ENCODE measurements around the gene ADCYAP1R1. TPM values are rescaled to one million over a fixed set of nuclear protein-coding genes. Genes with fewer than 3 reads are reported as not detected.

The ADCYAP1R1 gene
- polyA plus RNA-seq, 1 donor = 4.4 TPM

GRCh38 chr7:31067491-31067890 is 15.4 kb downstream of the ADCYAP1R1 start:
- WGBS (ENCODE audit: insufficient coverage, low lambda C conversion rate) = no CpG with 5 or more reads among the region's 3 CpGs
- no peaks in the 10 kb centered on the region for H3K9me3 ChIP-seq (ENCODE audit: control insufficient read depth, low read depth, low read length)
- H3K36me3 ChIP-seq (ENCODE audit: control insufficient read depth, insufficient read depth, low read length) = no peaks in the 10 kb centered on the region
- no peak overlapping the region for H3K27ac ChIP-seq (ENCODE audit: low read length)
- H3K27me3 ChIP-seq (ENCODE audit: control insufficient read depth, insufficient read depth, low read length) = peaks cover 4% of the 10 kb centered on the region
- H3K4me3 ChIP-seq (ENCODE audit: low read length) = no peak overlapping the region
- DNase-seq = no peak
- H3K4me1 ChIP-seq (ENCODE audit: control insufficient read depth, insufficient read depth, low read length) = no peaks in the 10 kb centered on the region

- no peak for DNase-seq
These were observed 16.0 kb downstream of the ADCYAP1R1 start for GRCh38 chr7:31068006-31068675.

GRCh38 chr7:31069860-31070555 is 17.9 kb downstream of the ADCYAP1R1 start:
- no peaks in the 10 kb centered on the region for H3K9me3 ChIP-seq (ENCODE audit: control insufficient read depth, low read depth, low read length)
- H3K4me3 ChIP-seq (ENCODE audit: low read length) = no peak overlapping the region
- DNase-seq = no peak
- WGBS (ENCODE audit: insufficient coverage, low lambda C conversion rate) = no CpG with 5 or more reads among the region's 4 CpGs
- no peak overlapping the region for H3K27ac ChIP-seq (ENCODE audit: low read length)
- no peaks in the 10 kb centered on the region for H3K36me3 ChIP-seq (ENCODE audit: control insufficient read depth, insufficient read depth, low read length)
- no peaks in the 10 kb centered on the region for H3K4me1 ChIP-seq (ENCODE audit: control insufficient read depth, insufficient read depth, low read length)
- no peaks in the 10 kb centered on the region for H3K27me3 ChIP-seq (ENCODE audit: control insufficient read depth, insufficient read depth, low read length)

More at GRCh38 chr7:31068006-31068675, 16.0 kb downstream of the ADCYAP1R1 start:
- Histone ChIP-seq H3K9me3 (ENCODE audit: control insufficient read depth, low read depth, low read length) (no peaks in the 10 kb centered on the region), H3K4me3 (ENCODE audit: low read length) (no peak overlapping the region), H3K27me3 (ENCODE audit: control insufficient read depth, insufficient read depth, low read length) (peaks cover 1% of the 10 kb centered on the region), H3K27ac (ENCODE audit: low read length) (no peak overlapping the region), H3K36me3 (ENCODE audit: control insufficient read depth, insufficient read depth, low read length) (no peaks in the 10 kb centered on the region), H3K4me1 (ENCODE audit: control insufficient read depth, insufficient read depth, low read length) (no peaks in the 10 kb centered on the region)
- WGBS (ENCODE audit: insufficient coverage, low lambda C conversion rate) = 90% methylated on average over 2 of the region's 16 CpGs

GRCh38 chr7:31070991-31071644 is 19.0 kb downstream of the ADCYAP1R1 start:
- DNase-seq = no peak
- H3K4me3 ChIP-seq (ENCODE audit: low read length) = no peak overlapping the region
- no peaks in the 10 kb centered on the region for H3K27me3 ChIP-seq (ENCODE audit: control insufficient read depth, insufficient read depth, low read length)
- H3K4me1 ChIP-seq (ENCODE audit: control insufficient read depth, insufficient read depth, low read length) = no peaks in the 10 kb centered on the region
- no peaks in the 10 kb centered on the region for H3K36me3 ChIP-seq (ENCODE audit: control insufficient read depth, insufficient read depth, low read length)
- no peaks in the 10 kb centered on the region for H3K9me3 ChIP-seq (ENCODE audit: control insufficient read depth, low read depth, low read length)
- WGBS (ENCODE audit: insufficient coverage, low lambda C conversion rate) = no CpG with 5 or more reads among the region's 8 CpGs
- H3K27ac ChIP-seq (ENCODE audit: low read length) = no peak overlapping the region

- 0% methylated on average over 1 of the region's 3 CpGs for WGBS (ENCODE audit: insufficient coverage, low lambda C conversion rate)
- no peaks in the 10 kb centered on the region for H3K9me3 ChIP-seq (ENCODE audit: control insufficient read depth, low read depth, low read length)
- no peak for DNase-seq
- H3K4me3 ChIP-seq (ENCODE audit: low read length) = no peak overlapping the region
- no peaks in the 10 kb centered on the region for H3K27me3 ChIP-seq (ENCODE audit: control insufficient read depth, insufficient read depth, low read length)
- H3K36me3 ChIP-seq (ENCODE audit: control insufficient read depth, insufficient read depth, low read length) = no peaks in the 10 kb centered on the region
- H3K4me1 ChIP-seq (ENCODE audit: control insufficient read depth, insufficient read depth, low read length) = no peaks in the 10 kb centered on the region
- no peak overlapping the region for H3K27ac ChIP-seq (ENCODE audit: low read length)
These were observed 19.5 kb downstream of the ADCYAP1R1 start for GRCh38 chr7:31071645-31072029.

- no peaks in the 10 kb centered on the region for H3K9me3 ChIP-seq (ENCODE audit: control insufficient read depth, low read depth, low read length)
- no CpG with 5 or more reads among the region's 5 CpGs for WGBS (ENCODE audit: insufficient coverage, low lambda C conversion rate)
- H3K36me3 ChIP-seq (ENCODE audit: control insufficient read depth, insufficient read depth, low read length) = no peaks in the 10 kb centered on the region
- no peaks in the 10 kb centered on the region for H3K4me1 ChIP-seq (ENCODE audit: control insufficient read depth, insufficient read depth, low read length)
- H3K27me3 ChIP-seq (ENCODE audit: control insufficient read depth, insufficient read depth, low read length) = no peaks in the 10 kb centered on the region
- H3K27ac ChIP-seq (ENCODE audit: low read length) = no peak overlapping the region
- no peak for DNase-seq
- H3K4me3 ChIP-seq (ENCODE audit: low read length) = no peak overlapping the region
These were observed 21.4 kb downstream of the ADCYAP1R1 start for GRCh38 chr7:31073326-31074119.

GRCh38 chr7:31074120-31074383 is 21.9 kb downstream of the ADCYAP1R1 start:
- Histone ChIP-seq H3K36me3 (ENCODE audit: control insufficient read depth, insufficient read depth, low read length) (no peaks in the 10 kb centered on the region), H3K27ac (ENCODE audit: low read length) (no peak overlapping the region), H3K4me3 (ENCODE audit: low read length) (no peak overlapping the region), H3K4me1 (ENCODE audit: control insufficient read depth, insufficient read depth, low read length) (no peaks in the 10 kb centered on the region), H3K9me3 (ENCODE audit: control insufficient read depth, low read depth, low read length) (no peaks in the 10 kb centered on the region), H3K27me3 (ENCODE audit: control insufficient read depth, insufficient read depth, low read length) (peaks cover 1% of the 10 kb centered on the region)
- WGBS (ENCODE audit: insufficient coverage, low lambda C conversion rate) = no CpG with 5 or more reads among the region's 6 CpGs
- no peak for DNase-seq

- no CpG with 5 or more reads among the region's 14 CpGs for WGBS (ENCODE audit: insufficient coverage, low lambda C conversion rate)
- Histone ChIP-seq H3K36me3 (ENCODE audit: control insufficient read depth, insufficient read depth, low read length) (no peaks in the 10 kb centered on the region), H3K9me3 (ENCODE audit: control insufficient read depth, low read depth, low read length) (no peaks in the 10 kb centered on the region), H3K4me1 (ENCODE audit: control insufficient read depth, insufficient read depth, low read length) (no peaks in the 10 kb centered on the region), H3K27me3 (ENCODE audit: control insufficient read depth, insufficient read depth, low read length) (peaks cover 2% of the 10 kb centered on the region), H3K27ac (ENCODE audit: low read length) (no peak overlapping the region), H3K4me3 (ENCODE audit: low read length) (no peak overlapping the region)
- DNase-seq = no peak
These were observed 22.4 kb downstream of the ADCYAP1R1 start for GRCh38 chr7:31074403-31075085.

- H3K4me3 ChIP-seq (ENCODE audit: low read length) = no peak overlapping the region
- no peaks in the 10 kb centered on the region for H3K4me1 ChIP-seq (ENCODE audit: control insufficient read depth, insufficient read depth, low read length)
- H3K27me3 ChIP-seq (ENCODE audit: control insufficient read depth, insufficient read depth, low read length) = peaks cover 4% of the 10 kb centered on the region
- WGBS (ENCODE audit: insufficient coverage, low lambda C conversion rate) = no CpG with 5 or more reads among the region's 5 CpGs
- H3K9me3 ChIP-seq (ENCODE audit: control insufficient read depth, low read depth, low read length) = no peaks in the 10 kb centered on the region
- H3K36me3 ChIP-seq (ENCODE audit: control insufficient read depth, insufficient read depth, low read length) = no peaks in the 10 kb centered on the region
- H3K27ac ChIP-seq (ENCODE audit: low read length) = no peak overlapping the region
- no peak for DNase-seq
These were observed 22.9 kb downstream of the ADCYAP1R1 start for GRCh38 chr7:31075086-31075405.

- Histone ChIP-seq H3K9me3 (ENCODE audit: control insufficient read depth, low read depth, low read length) (no peaks in the 10 kb centered on the region), H3K27ac (ENCODE audit: low read length) (no peak overlapping the region), H3K4me1 (ENCODE audit: control insufficient read depth, insufficient read depth, low read length) (no peaks in the 10 kb centered on the region), H3K27me3 (ENCODE audit: control insufficient read depth, insufficient read depth, low read length) (peaks cover 13% of the 10 kb centered on the region), H3K36me3 (ENCODE audit: control insufficient read depth, insufficient read depth, low read length) (no peaks in the 10 kb centered on the region), H3K4me3 (ENCODE audit: low read length) (no peak overlapping the region)
- no CpG with 5 or more reads among the region's 8 CpGs for WGBS (ENCODE audit: insufficient coverage, low lambda C conversion rate)
- DNase-seq = no peak
These were observed 23.9 kb downstream of the ADCYAP1R1 start for GRCh38 chr7:31076051-31076450.
